ENCODE results near the gene HOOK1. TPM values are rescaled to one million over a fixed set of nuclear protein-coding genes. Genes with fewer than 3 reads are reported as not detected.
"Not testable (repeated sequence)": the region's sequence is repeated elsewhere in the genome, so short reads cannot be mapped to it uniquely, and the experiment has no call there.

Gene HOOK1
- total RNA-seq, 4 donors from 2014 or later, result 20.6 to 72.3 (median 36.4) TPM

DNA sequence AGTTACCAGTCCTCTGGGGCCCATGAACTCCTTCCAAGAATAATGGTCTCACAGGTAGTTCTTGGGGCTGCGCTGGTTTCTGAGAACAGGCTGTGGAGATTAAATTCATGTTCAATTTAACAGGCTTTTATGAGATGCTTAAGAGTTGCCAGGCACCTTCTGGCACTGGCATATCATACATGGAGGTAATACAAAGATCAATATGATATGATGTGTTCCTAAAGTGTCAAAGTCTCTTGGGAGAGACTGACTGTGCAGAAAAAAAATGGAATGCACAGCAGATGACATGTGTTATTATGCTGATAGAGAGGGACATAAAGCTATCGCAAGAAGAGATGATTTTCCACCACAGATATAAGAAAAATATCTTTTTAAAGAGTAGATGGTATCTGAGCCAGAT is 105.0 kb downstream of the HOOK1 start:
- peak in 1 of 3 donors; percentile 48 for DNase-seq
- Histone ChIP-seq H3K9me3 (no peaks in the 10 kb centered on the region), H3K36me3 (peaks cover 0 to 3% (median 0%) of the 10 kb centered on the region in 3 donors), H3K4me1 (no peaks in the 10 kb centered on the region), H3K4me3 (no peak overlapping the region), H3K27me3 (no peaks in the 10 kb centered on the region), H3K27ac (peak overlapping the region in 2 of 4 donors; percentile 26 to 47)
- TF ChIP-seq, protein P1, sequence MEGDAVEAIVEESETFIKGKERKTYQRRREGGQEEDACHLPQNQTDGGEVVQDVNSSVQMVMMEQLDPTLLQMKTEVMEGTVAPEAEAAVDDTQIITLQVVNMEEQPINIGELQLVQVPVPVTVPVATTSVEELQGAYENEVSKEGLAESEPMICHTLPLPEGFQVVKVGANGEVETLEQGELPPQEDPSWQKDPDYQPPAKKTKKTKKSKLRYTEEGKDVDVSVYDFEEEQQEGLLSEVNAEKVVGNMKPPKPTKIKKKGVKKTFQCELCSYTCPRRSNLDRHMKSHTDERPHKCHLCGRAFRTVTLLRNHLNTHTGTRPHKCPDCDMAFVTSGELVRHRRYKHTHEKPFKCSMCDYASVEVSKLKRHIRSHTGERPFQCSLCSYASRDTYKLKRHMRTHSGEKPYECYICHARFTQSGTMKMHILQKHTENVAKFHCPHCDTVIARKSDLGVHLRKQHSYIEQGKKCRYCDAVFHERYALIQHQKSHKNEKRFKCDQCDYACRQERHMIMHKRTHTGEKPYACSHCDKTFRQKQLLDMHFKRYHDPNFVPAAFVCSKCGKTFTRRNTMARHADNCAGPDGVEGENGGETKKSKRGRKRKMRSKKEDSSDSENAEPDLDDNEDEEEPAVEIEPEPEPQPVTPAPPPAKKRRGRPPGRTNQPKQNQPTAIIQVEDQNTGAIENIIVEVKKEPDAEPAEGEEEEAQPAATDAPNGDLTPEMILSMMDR (IDR thresholded peaks at IDR 0.05), result no peak
- TF ChIP-seq POLR2A (IDR thresholded peaks at IDR 0.05), result no peak

DNA sequence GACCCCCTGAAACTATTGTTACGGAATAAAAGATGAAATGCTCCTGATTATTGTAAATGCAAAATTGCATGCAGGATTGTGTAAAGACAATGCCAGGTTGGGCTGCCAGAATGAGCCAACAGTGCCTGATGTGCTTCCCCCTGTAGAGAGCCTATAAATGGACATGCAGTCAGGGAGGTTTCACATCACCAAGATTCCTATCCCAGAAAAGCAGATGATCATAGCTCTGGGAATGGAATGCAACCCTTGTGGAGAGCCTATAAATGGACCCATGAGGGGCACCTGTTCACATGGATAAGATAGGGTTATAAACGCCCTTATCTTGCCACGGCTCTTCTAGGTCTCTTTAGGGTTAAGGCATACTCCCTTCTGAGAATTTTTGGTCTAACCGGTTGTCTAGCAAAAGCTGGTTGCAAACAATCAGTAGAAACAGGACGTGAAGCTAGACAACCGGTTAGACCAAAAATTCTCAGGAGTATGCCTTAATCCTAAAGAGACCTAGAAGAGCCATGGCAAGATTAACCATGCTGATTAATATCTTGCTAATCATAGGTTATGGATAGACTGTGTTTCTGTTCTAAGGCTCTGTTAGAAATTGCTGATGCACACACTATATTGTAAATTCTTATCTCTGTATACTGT is 106.6 kb downstream of the HOOK1 start:
- H3K27me3 ChIP-seq, H3K36me3 ChIP-seq, H3K9me3 ChIP-seq, H3K4me1 ChIP-seq, H3K27ac ChIP-seq, DNase-seq: not testable (repeated sequence)
- peak overlapping the region in 1 of 4 donors; percentile 2 for H3K4me3 ChIP-seq

DNA sequence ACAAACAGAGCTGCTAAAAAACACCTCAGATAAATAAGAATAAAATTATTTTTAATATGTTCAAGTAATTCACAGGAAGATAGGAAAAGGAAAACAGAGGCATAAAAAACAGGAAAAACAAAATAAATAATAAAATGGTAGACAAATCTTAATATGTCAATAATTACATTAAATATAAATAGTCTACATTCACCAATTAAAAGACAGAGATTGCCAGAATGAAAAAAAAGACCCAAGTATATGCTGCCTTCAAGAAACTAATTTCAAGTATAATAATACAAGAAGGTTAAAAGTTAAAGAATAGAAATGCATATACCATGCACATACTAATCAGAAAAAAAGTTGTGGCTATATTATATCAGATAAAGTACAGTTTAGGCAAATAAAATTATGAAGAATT is 109.9 kb downstream of the HOOK1 start:
- Histone ChIP-seq H3K4me3 (peak overlapping the region in 2 of 4 donors; percentile 58 to 62), H3K27me3 (no peaks in the 10 kb centered on the region), H3K36me3 (no peaks in the 10 kb centered on the region), H3K9me3 (no peaks in the 10 kb centered on the region), H3K4me1 (no peaks in the 10 kb centered on the region), H3K27ac (peak overlapping the region in 1 of 4 donors; percentile 84)
- DNase-seq, result no peak
- TF ChIP-seq POLR2A (IDR thresholded peaks at IDR 0.05), result no peak
- TF ChIP-seq, protein P1 (IDR thresholded peaks at IDR 0.05), result no peak

Other genes with a start within 250 kb of the HOOK1 start
- 100 to 1,000 TPM in 2 of 4 donors, 10 to 100 TPM in 2; 14.9 to 243 (median 169) TPM for gene CYP2J2, start 111.8 kb downstream of the HOOK1 start, total RNA-seq